ENCODE results near the gene COG2. TPM values are rescaled to one million over a fixed set of nuclear protein-coding genes. Genes with fewer than 3 reads are reported as not detected.

Gene COG2
- polyA plus RNA-seq, 1 donor (not counting 4 experiments of a cell fraction or from before 2014, with no cell fraction given) = 18.6 TPM

DNA sequence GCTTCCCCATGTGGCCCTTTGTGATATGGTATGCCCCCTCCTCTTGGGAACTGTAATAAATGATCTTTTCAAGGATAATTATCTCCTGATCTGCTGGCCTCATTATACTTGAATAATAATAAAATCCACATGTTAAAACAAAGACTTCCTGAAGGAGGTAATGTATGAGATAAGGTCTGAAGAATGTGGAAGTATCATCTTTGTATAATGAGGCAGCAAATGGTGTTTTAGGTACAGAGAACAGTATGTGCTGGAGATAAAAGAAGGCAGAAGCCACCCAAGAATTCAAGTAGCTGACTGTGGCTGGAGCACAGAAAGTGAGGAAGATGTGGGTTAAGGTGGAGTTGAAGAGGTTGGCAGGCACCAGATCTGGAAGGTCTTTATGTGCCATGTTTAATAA lies 12.8 kb upstream of the COG2 start:
- H3K27me3 ChIP-seq (ENCODE audit: control insufficient read depth, extremely low read depth, insufficient read depth, low read length) = no peaks in the 10 kb centered on the region
- H3K9me1 ChIP-seq (ENCODE audit: control insufficient read depth, extremely low read depth, insufficient read depth, low read length) = no peaks in the 10 kb centered on the region
- no peak overlapping the region for H3K27ac ChIP-seq (ENCODE audit: control insufficient read depth, insufficient read depth, low read length)
- H2AFZ ChIP-seq (ENCODE audit: control insufficient read depth, low read length) = peak overlapping the region; percentile 70
- no peak overlapping the region for H3K9ac ChIP-seq (ENCODE audit: control insufficient read depth, extremely low read depth, insufficient read depth, low read length)
- H3K79me2 ChIP-seq (ENCODE audit: control insufficient read depth, insufficient read depth, low read length) = no peaks in the 10 kb centered on the region
- no peaks in the 10 kb centered on the region for H4K20me1 ChIP-seq (ENCODE audit: control insufficient read depth, extremely low read depth, insufficient read depth, low read length)
- no peak overlapping the region for H3K4me3 ChIP-seq (ENCODE audit: control insufficient read depth in 2 of 3, extremely low read depth in 1 of 3, insufficient read depth in 2 of 3, low read depth in 1 of 3, low read length in 3 of 3)
- peaks cover 15% of the 10 kb centered on the region for H3K4me1 ChIP-seq (ENCODE audit: control insufficient read depth, extremely low read depth, insufficient read depth, low read length)
- FAIRE-seq = peak; percentile 80
- dilution Hi-C loops (cut with MboI; ENCODE audit: extremely low pct_ligation_motif_present, low sequenced_read_pairs) = no loop called here
- TF ChIP-seq, protein P1, sequence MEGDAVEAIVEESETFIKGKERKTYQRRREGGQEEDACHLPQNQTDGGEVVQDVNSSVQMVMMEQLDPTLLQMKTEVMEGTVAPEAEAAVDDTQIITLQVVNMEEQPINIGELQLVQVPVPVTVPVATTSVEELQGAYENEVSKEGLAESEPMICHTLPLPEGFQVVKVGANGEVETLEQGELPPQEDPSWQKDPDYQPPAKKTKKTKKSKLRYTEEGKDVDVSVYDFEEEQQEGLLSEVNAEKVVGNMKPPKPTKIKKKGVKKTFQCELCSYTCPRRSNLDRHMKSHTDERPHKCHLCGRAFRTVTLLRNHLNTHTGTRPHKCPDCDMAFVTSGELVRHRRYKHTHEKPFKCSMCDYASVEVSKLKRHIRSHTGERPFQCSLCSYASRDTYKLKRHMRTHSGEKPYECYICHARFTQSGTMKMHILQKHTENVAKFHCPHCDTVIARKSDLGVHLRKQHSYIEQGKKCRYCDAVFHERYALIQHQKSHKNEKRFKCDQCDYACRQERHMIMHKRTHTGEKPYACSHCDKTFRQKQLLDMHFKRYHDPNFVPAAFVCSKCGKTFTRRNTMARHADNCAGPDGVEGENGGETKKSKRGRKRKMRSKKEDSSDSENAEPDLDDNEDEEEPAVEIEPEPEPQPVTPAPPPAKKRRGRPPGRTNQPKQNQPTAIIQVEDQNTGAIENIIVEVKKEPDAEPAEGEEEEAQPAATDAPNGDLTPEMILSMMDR (optimal IDR thresholded peaks at IDR 0.05 in 1 of 3, IDR thresholded peaks at IDR 0.05 in 1 of 3, conservative IDR thresholded peaks at IDR 0.05 in 1 of 3; ENCODE audit: extremely low read depth in 1 of 3, insufficient read depth in 2 of 3, low read length in 3 of 3) = no peak
- TF ChIP-seq EZH2 (IDR thresholded peaks at IDR 0.05; ENCODE audit: low read length) = no peak
- H3K36me3 ChIP-seq (ENCODE audit: control insufficient read depth in 2 of 2, extremely low read depth in 1 of 2, insufficient read depth in 2 of 2, low read length in 2 of 2) = no peaks in the 10 kb centered on the region
- H3K9me3 ChIP-seq (ENCODE audit: control insufficient read depth, low read depth, low read length) = no peaks in the 10 kb centered on the region
- peak; percentile 21 for DNase-seq (ENCODE audit: low read depth, low spot score)
- peak overlapping the region; percentile 30 for H3K4me2 ChIP-seq (ENCODE audit: control insufficient read depth, extremely low read depth, insufficient read depth, low read depth, low read length)

DNA sequence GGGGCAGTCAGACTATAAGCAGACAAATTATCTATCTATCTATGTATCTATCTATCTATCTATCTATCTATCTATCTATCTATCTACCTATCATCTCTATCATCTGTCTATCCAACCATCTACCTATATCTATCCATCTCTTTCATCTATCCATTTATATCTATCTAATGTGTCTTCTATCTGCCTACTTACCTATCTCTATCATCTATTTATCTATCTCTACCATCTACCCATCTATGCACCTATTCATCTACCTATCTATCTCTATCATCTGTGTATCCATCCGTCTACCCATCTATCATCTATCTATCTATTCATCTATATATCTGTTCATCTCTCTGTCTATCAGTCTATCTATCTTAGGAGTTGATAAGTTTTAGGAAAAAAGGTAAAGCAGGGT lies 10.8 kb upstream of the COG2 start:
- no peak for FAIRE-seq
- dilution Hi-C loops (cut with MboI; ENCODE audit: extremely low pct_ligation_motif_present, low sequenced_read_pairs) = no loop called here

More for the DNA sequence above, 10.8 kb upstream of the COG2 start:
- Histone ChIP-seq H3K4me3 (ENCODE audit: control insufficient read depth in 2 of 3, extremely low read depth in 1 of 3, insufficient read depth in 2 of 3, low read depth in 1 of 3, low read length in 3 of 3) (no peak overlapping the region), H3K9ac (ENCODE audit: control insufficient read depth, extremely low read depth, insufficient read depth, low read length) (no peak overlapping the region), H3K4me2 (ENCODE audit: control insufficient read depth, extremely low read depth, insufficient read depth, low read depth, low read length) (no peak overlapping the region), H3K27me3 (ENCODE audit: control insufficient read depth, extremely low read depth, insufficient read depth, low read length) (peaks cover 3% of the 10 kb centered on the region), H3K9me1 (ENCODE audit: control insufficient read depth, extremely low read depth, insufficient read depth, low read length) (no peaks in the 10 kb centered on the region), H2AFZ (ENCODE audit: control insufficient read depth, low read length) (no peak overlapping the region), H3K4me1 (ENCODE audit: control insufficient read depth, extremely low read depth, insufficient read depth, low read length) (peaks cover 15% of the 10 kb centered on the region), H3K79me2 (ENCODE audit: control insufficient read depth, insufficient read depth, low read length) (no peaks in the 10 kb centered on the region), H4K20me1 (ENCODE audit: control insufficient read depth, extremely low read depth, insufficient read depth, low read length) (no peaks in the 10 kb centered on the region), H3K27ac (ENCODE audit: control insufficient read depth, insufficient read depth, low read length) (no peak overlapping the region), H3K36me3 (ENCODE audit: control insufficient read depth in 2 of 2, extremely low read depth in 1 of 2, insufficient read depth in 2 of 2, low read length in 2 of 2) (no peaks in the 10 kb centered on the region), H3K9me3 (ENCODE audit: control insufficient read depth, low read depth, low read length) (no peaks in the 10 kb centered on the region)
- DNase-seq (ENCODE audit: low read depth, low spot score) = no peak
- TF ChIP-seq, protein P1 (optimal IDR thresholded peaks at IDR 0.05 in 1 of 3, IDR thresholded peaks at IDR 0.05 in 1 of 3, conservative IDR thresholded peaks at IDR 0.05 in 1 of 3; ENCODE audit: extremely low read depth in 1 of 3, insufficient read depth in 2 of 3, low read length in 3 of 3) = no peak
- TF ChIP-seq EZH2 (IDR thresholded peaks at IDR 0.05; ENCODE audit: low read length) = no peak

All from keratinocyte (primary cell).